ENCODE results near the gene STOX2. TPM values are rescaled to one million over a fixed set of nuclear protein-coding genes. Genes with fewer than 3 reads are reported as not detected.

The STOX2 gene
- polyA plus RNA-seq, 1 of the 3 experiments (the other 2 are of a cell fraction) = 0.16 TPM

GRCh38 chr4:184024637-184025036, 119.5 kb downstream of the STOX2 start (continued):
- TF ChIP-seq NFIC (IDR thresholded peaks at IDR 0.05; ENCODE audit: borderline replicate concordance) = no peak
- TF ChIP-seq RCOR1 (IDR thresholded peaks at IDR 0.05; ENCODE audit: low read length) = no peak
- no peak for TF ChIP-seq EP300 (IDR thresholded peaks at IDR 0.05; ENCODE audit: borderline replicate concordance in 1 of 2, low read depth in 1 of 2, low read length in 1 of 2)
- TF ChIP-seq MEF2A (IDR thresholded peaks at IDR 0.05; ENCODE audit: borderline replicate concordance, low read depth) = no peak
- no peak for TF ChIP-seq SMC3 (IDR thresholded peaks at IDR 0.05; ENCODE audit: low read depth, low read length)
- TF ChIP-seq IRF3 (IDR thresholded peaks at IDR 0.05; ENCODE audit: low read depth, low read length) = no peak

- Histone ChIP-seq H3K4me1 (ENCODE audit: control insufficient read depth in 1 of 2, insufficient read depth in 2 of 2, low read depth in 1 of 2, low read length in 1 of 2) (no peaks in the 10 kb centered on the region; a peak in 1 of 4 replicates), H3K79me2 (ENCODE audit: insufficient read depth) (no peaks in the 10 kb centered on the region), H3K36me3 (replicated peaks in 1 of 2; ENCODE audit: control insufficient read depth in 1 of 2, insufficient read depth in 2 of 2, low read length in 1 of 2) (no peaks in the 10 kb centered on the region), H2AFZ (ENCODE audit: low read depth) (no peak overlapping the region), H3K9me2 (no peaks in the 10 kb centered on the region), H3K9me3 (no peaks in the 10 kb centered on the region), H3F3A (replicated peaks; ENCODE audit: insufficient read depth) (no peaks in the 10 kb centered on the region), H3K27me3 (ENCODE audit: insufficient read depth) (no peaks in the 10 kb centered on the region), H3K4me3 (ENCODE audit: low read depth in 2 of 2, low read length in 1 of 2) (no peak overlapping the region), H3K4me2 (no peak overlapping the region), H3K9ac (no peak overlapping the region), H4K20me1 (ENCODE audit: insufficient read depth) (no peaks in the 10 kb centered on the region), H3K27ac (ENCODE audit: low read depth in 2 of 2, low read length in 1 of 2) (no peak overlapping the region)
- whole genome bisulfite sequencing (ENCODE audit: low lambda C conversion rate) = 67% methylated on average over 11 of the region's 18 CpGs
- ChIA-PET POLR2A (no interaction called here), CTCF (interaction anchor here (0.6 kb wide), 1 partner anchor 123 kb away, joined by 3 read pairs; the partner anchor contains the start of gene STOX2)
- DNase-seq = no peak
- TF ChIP-seq MXI1 (IDR thresholded peaks at IDR 0.05; ENCODE audit: low read depth, low read length) = no peak
- no peak for TF ChIP-seq TEAD4 (IDR thresholded peaks at IDR 0.05; ENCODE audit: borderline replicate concordance, insufficient read depth)
- TF ChIP-seq RFX5 (IDR thresholded peaks at IDR 0.05; ENCODE audit: low read length) = no peak
- TF ChIP-seq FOXJ3 (CRISPR knock-in tag; IDR thresholded peaks at IDR 0.05) = no peak
- TF ChIP-seq TCF12 (IDR thresholded peaks at IDR 0.05) = no peak
- TF ChIP-seq ELF1 (IDR thresholded peaks at IDR 0.05) = no peak
- no peak for TF ChIP-seq GATA2 (CRISPR knock-in tag; IDR thresholded peaks at IDR 0.05)
- TF ChIP-seq FOSL2 (IDR thresholded peaks at IDR 0.05; ENCODE audit: borderline replicate concordance, low read depth) = no peak
- TF ChIP-seq TAF1 (IDR thresholded peaks at IDR 0.05; ENCODE audit: borderline replicate concordance, low read depth, low read length) = no peak
- TF ChIP-seq USF2 (IDR thresholded peaks at IDR 0.05; ENCODE audit: borderline replicate concordance, low read depth, low read length) = no peak
- TF ChIP-seq MEF2A (IDR thresholded peaks at IDR 0.05; ENCODE audit: borderline replicate concordance, low read depth) = no peak
- TF ChIP-seq REST (IDR thresholded peaks at IDR 0.05; ENCODE audit: low read depth, low read length) = no peak
- no peak for TF ChIP-seq MAX (IDR thresholded peaks at IDR 0.05; ENCODE audit: low read depth)
- no peak for TF ChIP-seq NRF1 (IDR thresholded peaks at IDR 0.05; ENCODE audit: low read depth, low read length)
- no peak for TF ChIP-seq USF1 (IDR thresholded peaks at IDR 0.05; ENCODE audit: borderline replicate concordance, low read depth)
- no peak for TF ChIP-seq NFIC (IDR thresholded peaks at IDR 0.05; ENCODE audit: borderline replicate concordance)
- no peak for TF ChIP-seq GABPA (IDR thresholded peaks at IDR 0.05; ENCODE audit: low read depth)
- no peak for TF ChIP-seq IRF3 (IDR thresholded peaks at IDR 0.05; ENCODE audit: low read depth, low read length)
- TF ChIP-seq PBX3 (IDR thresholded peaks at IDR 0.05) = no peak
Observed at GRCh38 chr4:184028561-184029374, 123.7 kb downstream of the STOX2 start.

Data from SK-N-SH (cell line).